HepG2 (cell line): ENCODE results near the gene ADGRG6. TPM values are rescaled to one million over a fixed set of nuclear protein-coding genes. Genes with fewer than 3 reads are reported as not detected.

Experiments
- CEBPG ChIP-seq: IDR thresholded peaks from 2 replicates; pipeline ENCODE4 v1.6.1; 2016
- CREM ChIP-seq, 2 experiments: sonication (generic) in 1 of 2; formaldehyde crosslinking in 1 of 2; IDR thresholded peaks; 2 replicates each; pipeline versions ENCODE4 v1.4.0 to v1.6.1; 2016 to 2020; ENCODE audit warnings: antibody characterized with exemption in 1 of 2, mild to moderate bottlenecking in 1 of 2, missing genetic modification reagents in 1 of 2
- DDIT3 ChIP-seq: sonication (generic); formaldehyde crosslinking; IDR thresholded peaks from 2 replicates; pipeline ENCODE4 v1.4.0; 2020; ENCODE audit warnings: mild to moderate bottlenecking, missing genetic modification reagents
- EP300 ChIP-seq, 3 experiments: sonication (generic) in 1 of 3; formaldehyde crosslinking in 1 of 3; IDR thresholded peaks; 2 replicates each; pipeline versions ENCODE4 v1.5.1 to v1.6.1; 2011 to 2020; ENCODE audit warnings: low read depth in 2 of 3, low read length in 2 of 3, borderline replicate concordance in 1 of 3, improper control_type of control experiment in 1 of 3, mild to moderate bottlenecking in 1 of 3, missing genetic modification reagents in 1 of 3, moderate library complexity in 1 of 3
- FOXA3 ChIP-seq: IDR thresholded peaks from 2 replicates; pipeline ENCODE4 v1.6.1; 2016; ENCODE audit warnings: missing genetic modification reagents, missing compliant biosample characterization
- HOMEZ ChIP-seq: IDR thresholded peaks from 2 replicates; pipeline ENCODE4 v1.6.1; 2016; ENCODE audit warnings: low read depth
- KDM4B ChIP-seq: sonication (generic); formaldehyde crosslinking; IDR thresholded peaks from 2 replicates; pipeline ENCODE4 v1.4.0; 2020; ENCODE audit warnings: missing genetic modification reagents
- KIAA2018 ChIP-seq: sonication (generic); formaldehyde crosslinking; IDR thresholded peaks from 2 replicates; pipeline ENCODE4 v1.5.0; 2020; ENCODE audit warnings: mild to moderate bottlenecking, missing genetic modification reagents, borderline replicate concordance
- MED1 ChIP-seq: sonication (generic); formaldehyde crosslinking; IDR thresholded peaks from 2 replicates; pipeline ENCODE4 v1.4.0; 2020; ENCODE audit warnings: missing genetic modification reagents
- MYNN ChIP-seq: sonication (generic); formaldehyde crosslinking; IDR thresholded peaks from 2 replicates; pipeline ENCODE4 v1.4.0; 2020; ENCODE audit warnings: mild to moderate bottlenecking, low read depth, missing genetic modification reagents
- NCOA2 ChIP-seq: sonication (generic); formaldehyde crosslinking; IDR thresholded peaks from 2 replicates; pipeline ENCODE4 v1.8.0; 2022; ENCODE audit warnings: inconsistent platforms
- ZFP90 ChIP-seq: sonication (generic); formaldehyde crosslinking; IDR thresholded peaks from 2 replicates; pipeline ENCODE4 v1.8.0; 2022; ENCODE audit warnings: missing genetic modification reagents, mild to moderate bottlenecking, inconsistent platforms, borderline replicate concordance
- ZNF205 ChIP-seq: IDR thresholded peaks from 2 replicates; pipeline ENCODE4 v1.6.1; 2018; ENCODE audit warnings: missing biosample characterization, missing genetic modification reagents
- ZNF335 ChIP-seq: sonication (generic); formaldehyde crosslinking; IDR thresholded peaks from 2 replicates; pipeline ENCODE4 v1.4.0; 2020; ENCODE audit warnings: missing genetic modification reagents
- ZNF670 ChIP-seq: sonication (generic); formaldehyde crosslinking; IDR thresholded peaks from 2 replicates; pipeline ENCODE4 v1.8.0; 2022; ENCODE audit warnings: mild to moderate bottlenecking, missing genetic modification reagents, borderline replicate concordance
- ZNF737 ChIP-seq: sonication (generic); formaldehyde crosslinking; IDR thresholded peaks from 2 replicates; pipeline ENCODE4 v1.5.0; 2020; ENCODE audit warnings: missing genetic modification reagents, mild to moderate bottlenecking, borderline replicate concordance
- ZNF878 ChIP-seq: sonication (generic); formaldehyde crosslinking; IDR thresholded peaks from 2 replicates; pipeline ENCODE4 v1.8.1; 2023; ENCODE audit warnings: mild to moderate bottlenecking, missing genetic modification reagents, moderate library complexity
- polyA plus RNA-seq, 8 experiments: library from polyadenylated mRNA; depleted of rRNA in 3 of 8; stranded (reverse) in 7 of 8; unstranded in 1 of 8; fragments of >200 nt; fragmentation: Illumina TruSeq in 4 of 8; extraction: Trizol in 4 of 8; gene quantifications; 2 replicates each; pipeline versions ENCODE4 v1.2.1 to v1.2.3, GENCODE V29; 2011 to 2016; ENCODE audit warnings: low read depth in 4 of 8, missing spikeins in 1 of 8, mixed read lengths in 1 of 8; ENCODE audit not compliant: insufficient read depth in 1 of 8
- total RNA-seq, 5 experiments: library from RNA; depleted of rRNA; stranded (reverse); fragments of >200 nt; fragmentation: Illumina TruSeq; extraction: Trizol; gene quantifications; 2 replicates each; pipeline ENCODE4 v1.2.3, GENCODE V29; 2016; ENCODE audit warnings: low read depth in 1 of 5

The ADGRG6 gene
- total and polyA plus RNA-seq, 2 of the 13 experiments (the other 11 are each of a cell fraction or from before 2014, with no cell fraction given) = 129 to 249 TPM

- TF ChIP-seq ZFP90 (CRISPR knock-in tag) = no peak
- TF ChIP-seq NCOA2 (CRISPR knock-in tag) = peak; percentile 21; the same call in 1 of the 2 replicates
- TF ChIP-seq KDM4B (CRISPR knock-in tag) = no peak
- TF ChIP-seq ZNF878 = no peak
- no peak for TF ChIP-seq ZNF670 (CRISPR knock-in tag)
- TF ChIP-seq MED1 (CRISPR knock-in tag) = no peak
- no peak for TF ChIP-seq ZNF335 (CRISPR knock-in tag)
- no peak for TF ChIP-seq DDIT3 (CRISPR knock-in tag)
- peak in 1 of 2 experiments; percentile 47; a peak in 1 of 4 replicates for TF ChIP-seq EP300 (IDR thresholded peaks at IDR 0.05; ENCODE audit: low read depth in 2 of 2, low read length in 2 of 2)
- TF ChIP-seq EP300 (CRISPR knock-in tag; IDR thresholded peaks at IDR 0.05; ENCODE audit: borderline replicate concordance) = no peak
- TF ChIP-seq FOXA3 (CRISPR knock-in tag) = peak; percentile 68
- no peak for TF ChIP-seq ZNF737
- TF ChIP-seq CEBPG = no peak
- no peak for TF ChIP-seq MYNN (CRISPR knock-in tag)
- 0 out of 2 replicates have a peak, but pooled peaks have one; percentile 22 for TF ChIP-seq CREM (IDR thresholded peaks at IDR 0.05)
- TF ChIP-seq CREM (CRISPR knock-in tag; IDR thresholded peaks at IDR 0.05) = no peak
- no peak for TF ChIP-seq KIAA2018 (CRISPR knock-in tag)
- no peak for TF ChIP-seq ZNF205
- TF ChIP-seq HOMEZ (CRISPR knock-in tag) = no peak
Measured at GRCh38 chr6:142385352-142385751, 83.5 kb downstream of the ADGRG6 start (continued).
